H1 (cell line): ENCODE data around the gene TMEM156. TPM values are rescaled to one million over a fixed set of nuclear protein-coding genes. Genes with fewer than 3 reads are reported as not detected.

Experiments
- CTCF ChIA-PET: fragments of 300-600 bp; sonication (Branson Sonifier 250); formaldehyde crosslinking; loops from one replicate; lab custom pipeline; 2021; ENCODE audit not compliant: partially characterized antibody; lab: Charles Lee
- POLR2A ChIA-PET: fragments of 300-600 bp; sonication (Branson Sonifier 250); formaldehyde crosslinking; loops from one replicate; lab custom pipeline; 2021; ENCODE audit warnings: inconsistent platforms; ENCODE audit not compliant: partially characterized antibody; lab: Charles Lee
- DNase-seq, 2 experiments: peaks; one replicate each; pipeline versions ENCODE4 v3.0.0 to v3.0.0-alpha.2; 2010 to 2022; ENCODE audit warnings: low spot score in 2 of 2, low read depth in 1 of 2, mixed read lengths in 1 of 2
- FAIRE-seq: peaks from 2 replicates; lab custom pipeline; 2011; peaks lifted over from hg19 to GRCh38; lab: Jason Lieb, UNC
- H2AFZ ChIP-seq: 2 replicates; pipeline ENCODE4 v1.8.1; 2012; ENCODE audit warnings: low read length, inconsistent platforms
- H2AK5ac ChIP-seq: 2 replicates; pipeline ENCODE4 v1.6.1; 2013; ENCODE audit warnings: low read depth, low read length
- H2BK120ac ChIP-seq: replicated peaks from 2 replicates; pipeline ENCODE3; 2013; ENCODE audit warnings: low read depth, low read length, inconsistent platforms
- H2BK12ac ChIP-seq: 2 replicates; pipeline ENCODE4 v1.6.1; 2013; ENCODE audit warnings: low read depth, low read length
- H2BK15ac ChIP-seq: 2 replicates; pipeline ENCODE4 v1.6.1; 2013; ENCODE audit warnings: low read length
- H2BK20ac ChIP-seq: 2 replicates; pipeline ENCODE4 v1.6.1; 2013; ENCODE audit warnings: low read length
- H2BK5ac ChIP-seq: 2 replicates; pipeline ENCODE4 v1.6.1; 2013; ENCODE audit warnings: low read depth, low read length
- H3K14ac ChIP-seq: 2 replicates; pipeline ENCODE4 v1.6.1; 2013; ENCODE audit warnings: inconsistent platforms; ENCODE audit not compliant: insufficient read length
- H3K18ac ChIP-seq: 2 replicates; pipeline ENCODE4 v1.6.1; 2013; ENCODE audit warnings: low read length; ENCODE audit errors: extremely low read depth
- H3K23ac ChIP-seq: 2 replicates; pipeline ENCODE4 v1.6.1; 2013; ENCODE audit warnings: inconsistent platforms; ENCODE audit not compliant: insufficient read length
- H3K23me2 ChIP-seq: 2 replicates; pipeline ENCODE4 v1.6.1; 2013; ENCODE audit warnings: low read depth, low read length
- H3K27ac ChIP-seq: 2 replicates; pipeline ENCODE4 v1.6.1; 2011; ENCODE audit warnings: low read depth, low read length, inconsistent platforms
- H3K27me3 ChIP-seq, 4 experiments: replicated peaks in 1 of 4; 1 replicate in 1 of 4; 2 replicates in 3 of 4; pipeline versions ENCODE4 v1.6.1 to v1.8.1; 2011 to 2013; ENCODE audit warnings: low read length in 3 of 4, mild to moderate bottlenecking in 3 of 4, inconsistent platforms in 2 of 4, mixed read lengths in 2 of 4, moderate library complexity in 1 of 4; ENCODE audit not compliant: control insufficient read depth in 3 of 4, insufficient read depth in 3 of 4; ENCODE audit errors: extremely low read depth in 1 of 4
- H3K36me3 ChIP-seq, 4 experiments: 2 replicates each; pipeline versions ENCODE4 v1.6.1 to v1.8.1; 2011 to 2013; ENCODE audit warnings: mild to moderate bottlenecking in 4 of 4, low read length in 3 of 4, moderate library complexity in 2 of 4, control low read depth in 1 of 4, inconsistent platforms in 1 of 4; ENCODE audit not compliant: insufficient read depth in 4 of 4, control insufficient read depth in 2 of 4
- H3K4ac ChIP-seq: replicated peaks from 2 replicates; pipeline ENCODE3; 2013; ENCODE audit warnings: low read length, low read depth, mixed read lengths, inconsistent platforms; ENCODE audit not compliant: insufficient read length
- H3K4me1 ChIP-seq, 4 experiments: replicated peaks in 1 of 4; 1 replicate in 1 of 4; 2 replicates in 3 of 4; pipeline versions ENCODE4 v1.6.1 to v1.8.1; 2011 to 2013; ENCODE audit warnings: low read length in 3 of 4, inconsistent platforms in 2 of 4, mixed read lengths in 1 of 4; ENCODE audit not compliant: insufficient read depth in 4 of 4, control insufficient read depth in 3 of 4
- H3K4me2 ChIP-seq, 2 experiments: 2 replicates each; pipeline versions ENCODE4 v1.6.1 to v1.8.1; 2011 to 2013; ENCODE audit warnings: low read depth in 2 of 2, low read length in 2 of 2, control low read depth in 1 of 2, inconsistent platforms in 1 of 2, mild to moderate bottlenecking in 1 of 2; ENCODE audit not compliant: insufficient read depth in 1 of 2
- H3K4me3 ChIP-seq, 4 experiments: fragments of 200-600, 300-600 bp in 1 of 4; sonication (generic), shearing (Covaris generic), sonication (Bioruptor Twin) in 1 of 4; 2 replicates each; pipeline versions ENCODE4 v1.5.1 to v1.8.1; 2011 to 2016; ENCODE audit warnings: low read length in 4 of 4, low read depth in 3 of 4, control low read depth in 2 of 4, inconsistent platforms in 2 of 4, mild to moderate bottlenecking in 2 of 4, mixed read lengths in 1 of 4, moderate library complexity in 1 of 4; ENCODE audit not compliant: insufficient read depth in 2 of 4; ENCODE audit errors: extremely low read depth in 1 of 4
- H3K56ac ChIP-seq: replicated peaks from 2 replicates; pipeline ENCODE3; 2013; ENCODE audit warnings: low read depth, mild to moderate bottlenecking, mixed read lengths, low read length, inconsistent platforms; ENCODE audit not compliant: insufficient read length
- H3K79me1 ChIP-seq: 2 replicates; pipeline ENCODE4 v1.6.1; 2013; ENCODE audit warnings: low read depth, low read length, control low read depth
- H3K79me2 ChIP-seq, 2 experiments: 2 replicates each; pipeline versions ENCODE4 v1.6.1 to v1.8.1; 2012 to 2013; ENCODE audit warnings: low read length in 2 of 2, mild to moderate bottlenecking in 2 of 2, inconsistent platforms in 1 of 2; ENCODE audit not compliant: insufficient read depth in 2 of 2, control insufficient read depth in 1 of 2
- H3K9ac ChIP-seq, 4 experiments: replicated peaks in 1 of 4; 1 replicate in 1 of 4; 2 replicates in 3 of 4; pipeline versions ENCODE4 v1.6.1 to v1.8.1; 2011 to 2013; ENCODE audit warnings: low read depth in 3 of 4, low read length in 3 of 4, control low read depth in 2 of 4, mild to moderate bottlenecking in 2 of 4, moderate library complexity in 2 of 4, inconsistent platforms in 1 of 4; ENCODE audit errors: extremely low read depth in 1 of 4
- H3K9me3 ChIP-seq, 2 experiments: 2 replicates each; pipeline versions ENCODE4 v1.6.1 to v1.8.1; 2012 to 2013; ENCODE audit warnings: mild to moderate bottlenecking in 2 of 2, moderate library complexity in 2 of 2, control low read depth in 1 of 2, inconsistent platforms in 1 of 2, low read depth in 1 of 2, low read length in 1 of 2, mixed read lengths in 1 of 2; ENCODE audit not compliant: insufficient read depth in 2 of 2
- H4K20me1 ChIP-seq, 2 experiments: replicated peaks in 1 of 2; 2 replicates each; pipeline versions ENCODE3 to v1.8.1; 2011 to 2013; ENCODE audit warnings: inconsistent platforms in 2 of 2, low read length in 2 of 2, mild to moderate bottlenecking in 1 of 2; ENCODE audit not compliant: insufficient read depth in 2 of 2, control insufficient read depth in 1 of 2
- H4K5ac ChIP-seq: 2 replicates; pipeline ENCODE4 v1.6.1; 2013; ENCODE audit warnings: low read length, low read depth, mixed read lengths, inconsistent platforms; ENCODE audit not compliant: insufficient read length
- H4K8ac ChIP-seq: 2 replicates; pipeline ENCODE4 v1.8.0; 2013; ENCODE audit warnings: mild to moderate bottlenecking, moderate library complexity, low read length, inconsistent platforms; ENCODE audit not compliant: insufficient read depth; ENCODE audit errors: extremely low read depth
- H4K91ac ChIP-seq: replicated peaks from 2 replicates; pipeline ENCODE3; 2013; ENCODE audit warnings: low read length, mixed read lengths, inconsistent platforms; ENCODE audit not compliant: insufficient read length
- ASH2L ChIP-seq: fragments of 200-600, 300-600 bp; sonication (generic); IDR thresholded peaks from one replicate; pipeline ENCODE4 v1.7.1; 2017; ENCODE audit warnings: low read length
- BCL11A ChIP-seq, 2 experiments: IDR thresholded peaks; one replicate each; pipeline ENCODE4 v1.6.1; 2011; ENCODE audit warnings: low read depth in 2 of 2, low read length in 2 of 2, mild to moderate bottlenecking in 2 of 2
- CEBPB ChIP-seq: IDR thresholded peaks from 2 replicates; pipeline ENCODE4 v1.6.1; 2012; ENCODE audit warnings: low read depth, low read length
- CHD1 ChIP-seq: IDR thresholded peaks from 2 replicates; pipeline ENCODE4 v1.6.1; 2012; ENCODE audit warnings: low read depth, low read length, improper control_type of control experiment
- CTBP2 ChIP-seq: IDR thresholded peaks from 2 replicates; pipeline ENCODE4 v1.7.0; 2011; ENCODE audit warnings: borderline replicate concordance, mild to moderate bottlenecking, moderate library complexity, mixed read lengths, low read length; ENCODE audit not compliant: insufficient read depth, insufficient read length
- HDAC2 ChIP-seq, 2 experiments: fragments of 300-600 bp in 1 of 2; sonication (generic) in 1 of 2; IDR thresholded peaks; 2 replicates each; pipeline ENCODE4 v1.6.1; 2011 to 2012; ENCODE audit warnings: low read depth in 2 of 2, low read length in 2 of 2, mild to moderate bottlenecking in 2 of 2, moderate library complexity in 2 of 2, borderline replicate concordance in 1 of 2, inconsistent platforms in 1 of 2
- KDM4A ChIP-seq: IDR thresholded peaks from one replicate; pipeline ENCODE4 v1.7.1; 2012; ENCODE audit warnings: low read depth, mild to moderate bottlenecking, moderate library complexity, low read length, inconsistent platforms; ENCODE audit not compliant: severe bottlenecking
- KDM5A ChIP-seq: fragments of 200-600 bp; IDR thresholded peaks from 2 replicates; pipeline ENCODE4 v1.7.1; 2012; ENCODE audit warnings: mild to moderate bottlenecking, low read length, inconsistent platforms, mixed read lengths
- RBBP5 ChIP-seq: IDR thresholded peaks from 2 replicates; pipeline ENCODE4 v1.7.1; 2012; ENCODE audit warnings: low read depth, mild to moderate bottlenecking, inconsistent platforms, low read length, moderate library complexity, borderline replicate concordance
- SIRT6 ChIP-seq: IDR thresholded peaks from one replicate; pipeline ENCODE4 v1.7.1; 2012; ENCODE audit warnings: low read length, inconsistent platforms
- SUZ12 ChIP-seq: fragments of 200-600 bp; sonication (generic); IDR thresholded peaks from 2 replicates; pipeline ENCODE4 v1.6.1; 2012; ENCODE audit warnings: mild to moderate bottlenecking, inconsistent platforms, low read length, moderate library complexity, mixed read lengths
- TCF12 ChIP-seq: IDR thresholded peaks from 2 replicates; pipeline ENCODE4 v1.6.1; 2011; ENCODE audit warnings: low read depth, mild to moderate bottlenecking, low read length
- YY1 ChIP-seq: IDR thresholded peaks from 2 replicates; pipeline ENCODE4 v1.6.1; 2011; ENCODE audit warnings: low read depth, mild to moderate bottlenecking, low read length
- WGBS, 2 experiments: shearing (Covaris generic) in 1 of 2; methylation state at CpG; one replicate each; pipeline versions ENCODE4 v1.1.6 to v1.1.7; 2013 to 2015; ENCODE audit warnings: low lambda C conversion rate in 2 of 2, mixed read lengths in 2 of 2, inconsistent platforms in 1 of 2, low coverage in 1 of 2, missing lambda C conversion rate in 1 of 2; ENCODE audit not compliant: insufficient replicate concordance in 2 of 2, insufficient coverage in 1 of 2, insufficient read length in 1 of 2; ENCODE audit errors: extremely low coverage in 1 of 2, missing lambda C conversion rate in 1 of 2; 5-methylcytosine and 5-hydroxymethylcytosine counted together
- polyA plus RNA-seq, 7 experiments: library from polyadenylated mRNA; depleted of rRNA in 3 of 7; stranded (reverse) in 5 of 7; unstranded in 2 of 7; fragments of >200 nt in 5 of 7; fragments of 200-250 nt in 2 of 7; gene quantifications; 1 replicate in 5 of 7; 2 replicates in 1 of 7; 4 replicates in 1 of 7; pipeline versions ENCODE4 v1.2.1 to v1.2.3, GENCODE V29; 2011 to 2013; ENCODE audit warnings: missing spikeins in 2 of 7, mixed read lengths in 2 of 7
- total RNA-seq: library from RNA; stranded (reverse); fragmentation: NEBNext Ultra II Directional; extraction: Animal tissue kit (Norgen Biotek cat#: 25700); gene quantifications from 2 replicates; pipeline ENCODE4 v1.2.1, GENCODE V29; 2021

Gene TMEM156
- total and polyA plus RNA-seq, 2 of the 8 experiments (the other 6 are each of a cell fraction or from before 2014, with no cell fraction given), result not detected

DNA sequence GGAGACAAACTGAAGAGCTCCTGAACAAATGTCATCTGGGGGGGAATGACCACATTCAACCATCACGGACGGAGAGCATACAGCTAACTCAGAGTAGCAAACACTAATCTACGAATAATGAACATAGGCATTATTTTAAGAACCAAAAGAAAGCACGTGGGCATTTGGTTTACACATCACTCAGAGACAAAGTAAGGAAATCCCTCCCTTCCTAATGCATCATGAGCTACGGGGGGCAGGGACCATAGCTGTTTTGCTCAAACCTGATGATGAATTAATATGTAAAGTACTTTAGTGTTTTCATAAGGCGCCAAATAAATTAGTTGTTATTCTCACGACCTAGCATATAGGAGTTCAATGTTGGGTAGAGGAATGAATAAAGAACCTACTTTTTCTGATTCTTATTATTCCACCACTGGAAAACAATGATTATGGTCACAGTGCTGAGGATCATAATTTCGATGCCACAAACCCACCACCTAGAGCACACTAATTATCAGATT, 11.7 kb upstream of the TMEM156 start:
- H3K79me1 ChIP-seq, result no peaks in the 10 kb centered on the region
- no peak for DNase-seq
- H2BK15ac ChIP-seq, result peak overlapping the region; percentile 72; the same call in 1 of the 2 replicates
- peaks cover 5% of the 10 kb centered on the region; the same call in 1 of the 2 replicates for H3K23me2 ChIP-seq
- peak overlapping the region; percentile 90 for H3K4ac ChIP-seq
- peak overlapping the region; percentile 83; the same call in 1 of the 2 replicates for H2AFZ ChIP-seq
- no peaks in the 10 kb centered on the region for H3K36me3 ChIP-seq
- no peak overlapping the region for H3K27ac ChIP-seq
- H2BK5ac ChIP-seq, result peak overlapping the region; percentile 35; the same call in 1 of the 2 replicates
- FAIRE-seq, result no peak
- H2AK5ac ChIP-seq, result no peak overlapping the region
- no peak overlapping the region for H3K23ac ChIP-seq
- 0 out of 2 replicates have a peak overlapping the region, but pooled peaks have one; percentile 32 for H2BK20ac ChIP-seq
- H4K91ac ChIP-seq, result peak overlapping the region; percentile 39
- H3K9me3 ChIP-seq, result no peaks in the 10 kb centered on the region
- H3K27me3 ChIP-seq, result no peaks in the 10 kb centered on the region
- H4K8ac ChIP-seq, result no peak overlapping the region
- H3K18ac ChIP-seq, result peak overlapping the region; percentile 86
- H3K56ac ChIP-seq, result no peak overlapping the region
- no peaks in the 10 kb centered on the region for H4K20me1 ChIP-seq
- H3K9ac ChIP-seq, result peak overlapping the region in 2 of 4 experiments; percentile 69 to 81; a peak in 4 of 7 replicates
- peaks cover 5 to 12% (median 8%) of the 10 kb centered on the region in 4 experiments; a peak in 6 of 7 replicates for H3K4me1 ChIP-seq
- H2BK12ac ChIP-seq, result no peak overlapping the region; the same call in 1 of the 2 replicates
- H3K79me2 ChIP-seq, result peaks cover 0 to 18% of the 10 kb centered on the region in 2 experiments; a peak in 2 of 4 replicates
- WGBS, 2 experiments, result 32% methylated on average over 8 of the region's 8 CpGs; no CpG with 5 or more reads in 1 of the 2 experiments
- H4K5ac ChIP-seq, result no peak overlapping the region
- POLR2A ChIA-PET, result interaction anchor here (0.7 to 1.0 kb wide), 4 partner anchors 18 to 323 kb away, joined by 3 to 5 read pairs (median 3); partner anchors contain the start of genes KLHL5 and RFC1
- CTCF ChIA-PET, result interaction anchor here (0.7 to 1.7 kb wide), 6 partner anchors 14 to 473 kb away, joined by 3 to 9 read pairs (median 3); partner anchors contain the start of gene WDR19
- H3K14ac ChIP-seq, result no peak overlapping the region
- H3K4me2 ChIP-seq, result peak overlapping the region; percentile 73 to 93
- H2BK120ac ChIP-seq, result peak overlapping the region; percentile 52
- peak overlapping the region; percentile 35 to 95 (median 68) for H3K4me3 ChIP-seq
- TF ChIP-seq CEBPB, result no peak
- no peak for TF ChIP-seq ASH2L
- no peak for TF ChIP-seq HDAC2 (IDR thresholded peaks at IDR 0.05; ENCODE audit: borderline replicate concordance in 1 of 2, low read depth in 2 of 2, low read length in 2 of 2)
- no peak for TF ChIP-seq TCF12
- TF ChIP-seq CHD1, result no peak
- no peak for TF ChIP-seq RBBP5
- TF ChIP-seq SUZ12, result no peak
- TF ChIP-seq KDM5A, result no peak
- no peak for TF ChIP-seq KDM4A
- no peak for TF ChIP-seq BCL11A (IDR thresholded peaks at IDR 0.05; ENCODE audit: low read depth in 2 of 2, low read length in 2 of 2)
- TF ChIP-seq YY1, result no peak
- no peak for TF ChIP-seq SIRT6
- no peak for TF ChIP-seq CTBP2
